K562 (cell line): ENCODE data around the gene ABLIM2. TPM values are rescaled to one million over a fixed set of nuclear protein-coding genes. Genes with fewer than 3 reads are reported as not detected.

Experiments
- ATAC-seq: fragments of 200-7000 bp; cut with Tn5 transposase; 3 replicates; pipeline ENCODE4 v1.9.1; 2020; ENCODE audit warnings: moderate library complexity
- BruUV-seq: library from RNA; stranded (reverse); fragments of 400-500 nt; replicated peaks from 2 replicates; lab custom pipeline; 2021; lab: Mats Ljungman, UMichigan
- CTCF ChIA-PET: fragments of 300-600 bp; formaldehyde crosslinking; extraction: SDS; loops from one replicate; lab custom pipeline; 2021; ENCODE audit warnings: low intra/inter-chr PET ratio; lab: Yijun Ruan, JAX
- POLR2A ChIA-PET: fragments of 300-600, 350-650 bp; sonication (Branson Sonifier 250); formaldehyde crosslinking; extraction: SDS; loops from one replicate; lab custom pipeline; 2021; ENCODE audit warnings: antibody characterized with exemption, inconsistent platforms; lab: Yijun Ruan, JAX
- DNase-seq, 4 experiments: peaks; one replicate each; pipeline versions ENCODE4 v3.0.0 to v3.0.0-alpha.2; 2011 to 2018; ENCODE audit warnings: low spot score in 3 of 4, mixed read lengths in 3 of 4; ENCODE audit errors: extremely low read depth in 1 of 4
- FAIRE-seq: peaks from 2 replicates; lab custom pipeline; 2011; peaks lifted over from hg19 to GRCh38; lab: Jason Lieb, UNC
- H2AFZ ChIP-seq: 2 replicates; pipeline ENCODE4 v1.6.0; 2011; ENCODE audit warnings: low read depth, low read length, control low read depth, inconsistent platforms
- H3K27ac ChIP-seq: fragments of 200-600 bp; 3 replicates; pipeline ENCODE4 v1.8.0; 2011; ENCODE audit warnings: low read depth, mild to moderate bottlenecking, control low read depth, inconsistent platforms, low read length, moderate library complexity, mixed read lengths; ENCODE audit errors: extremely low read depth
- H3K27me3 ChIP-seq, 2 experiments: fragments of 300-600 bp in 1 of 2; 2 replicates in 1 of 2; 3 replicates in 1 of 2; pipeline versions ENCODE4 v1.6.0 to v1.8.0; 2011; ENCODE audit warnings: inconsistent platforms in 2 of 2, low read length in 2 of 2, mild to moderate bottlenecking in 1 of 2, mixed read lengths in 1 of 2, moderate library complexity in 1 of 2; ENCODE audit not compliant: control insufficient read depth in 2 of 2, insufficient read depth in 2 of 2
- H3K36me3 ChIP-seq: fragments of 300-600 bp; 3 replicates; pipeline ENCODE4 v1.8.0; 2011; ENCODE audit warnings: mild to moderate bottlenecking, low read length, inconsistent platforms; ENCODE audit not compliant: control insufficient read depth, insufficient read depth
- H3K4me1 ChIP-seq, 2 experiments: fragments of 200-600 bp in 1 of 2; replicated peaks in 1 of 2; 2 replicates in 1 of 2; 3 replicates in 1 of 2; pipeline versions ENCODE4 v1.5.1 to v1.8.0; 2011; ENCODE audit warnings: inconsistent platforms in 2 of 2, low read length in 2 of 2, mild to moderate bottlenecking in 1 of 2, mixed read lengths in 1 of 2, moderate library complexity in 1 of 2; ENCODE audit not compliant: control insufficient read depth in 2 of 2, insufficient read depth in 2 of 2
- H3K4me2 ChIP-seq: 2 replicates; pipeline ENCODE4 v1.6.1; 2011; ENCODE audit warnings: low read length, control low read depth, inconsistent platforms, mixed read lengths; ENCODE audit not compliant: insufficient read depth
- H3K4me3 ChIP-seq: fragments of 200-600 bp; sonication (generic), shearing (Covaris generic); 2 replicates; pipeline ENCODE4 v1.5.1; 2016; ENCODE audit warnings: control low read depth, inconsistent platforms
- H3K79me2 ChIP-seq: fragments of 200-600 bp; 3 replicates; pipeline ENCODE4 v1.8.0; 2011; ENCODE audit warnings: low read length, inconsistent platforms; ENCODE audit not compliant: control insufficient read depth, insufficient read depth
- H3K9ac ChIP-seq, 2 experiments: 2 replicates each; pipeline versions ENCODE4 v1.6.0 to v1.6.1; 2011; ENCODE audit warnings: low read depth in 2 of 2, low read length in 2 of 2, control low read depth in 1 of 2, inconsistent platforms in 1 of 2, mild to moderate bottlenecking in 1 of 2, mixed read lengths in 1 of 2; ENCODE audit not compliant: insufficient read depth in 1 of 2
- H3K9me1 ChIP-seq: one replicate; pipeline ENCODE4 v1.6.0; 2011; ENCODE audit warnings: inconsistent platforms, mild to moderate bottlenecking, low read length, moderate library complexity; ENCODE audit not compliant: control insufficient read depth, insufficient read depth
- H3K9me3 ChIP-seq: replicated peaks from 2 replicates; pipeline ENCODE4 v1.5.1; 2011; ENCODE audit warnings: low read depth, low read length, inconsistent platforms; ENCODE audit not compliant: control insufficient read depth, insufficient read depth
- H4K20me1 ChIP-seq: replicated peaks from 2 replicates; pipeline ENCODE4 v1.6.1; 2011; ENCODE audit warnings: low read length, inconsistent platforms, mixed read lengths; ENCODE audit not compliant: control insufficient read depth, insufficient read depth
- AFF1 ChIP-seq, 2 experiments: fragments of 450-650 bp; IDR thresholded peaks; 2 replicates each; pipeline ENCODE4 v1.6.1; 2018; ENCODE audit warnings: mild to moderate bottlenecking in 2 of 2, low read depth in 1 of 2; ENCODE audit not compliant: partially characterized antibody in 2 of 2
- ATF6 ChIP-seq: sonication (generic); formaldehyde crosslinking; IDR thresholded peaks from 2 replicates; pipeline ENCODE4 v1.4.0; 2020; ENCODE audit warnings: mild to moderate bottlenecking, missing genetic modification reagents
- CBFA2T3 ChIP-seq: fragments of 450-650 bp; IDR thresholded peaks from 2 replicates; pipeline ENCODE4 v1.6.1; 2017
- CTCF ChIP-seq, 3 experiments: IDR thresholded peaks in 2 of 3; conservative IDR thresholded peaks in 1 of 3; 2 replicates each; pipeline ENCODE4 v1.5.1; 2011 to 2012; ENCODE audit warnings: low read length in 3 of 3, mild to moderate bottlenecking in 3 of 3, control low read depth in 2 of 3, improper control_type of control experiment in 1 of 3, inconsistent platforms in 1 of 3, low read depth in 1 of 3, mixed read lengths in 1 of 3, moderate library complexity in 1 of 3; ENCODE audit not compliant: insufficient read depth in 2 of 3
- FIP1L1 ChIP-seq: fragments of 200-400 bp; formaldehyde crosslinking; IDR thresholded peaks from 2 replicates; pipeline ENCODE4 v1.6.1; 2018; ENCODE audit warnings: mild to moderate bottlenecking, low read depth, low read length; ENCODE audit not compliant: poor library complexity, severe bottlenecking
- HEY1 ChIP-seq: fragments of 250-450 bp; sonication (Bioruptor Pico); IDR thresholded peaks from 2 replicates; pipeline ENCODE4 v1.5.0; 2020; ENCODE audit warnings: mild to moderate bottlenecking, moderate library complexity, borderline replicate concordance
- HLTF ChIP-seq: fragments of 450-650 bp; IDR thresholded peaks from 2 replicates; pipeline ENCODE4 v1.6.1; 2016
- NFE2 ChIP-seq: IDR thresholded peaks from 2 replicates; pipeline ENCODE4 v1.6.1; 2014; ENCODE audit warnings: antibody characterized with exemption, low read depth
- PHF8 ChIP-seq: fragments of 200-600 bp; sonication (generic); IDR thresholded peaks from 2 replicates; pipeline ENCODE4 v1.6.1; 2012; ENCODE audit warnings: mixed run types, mild to moderate bottlenecking, inconsistent platforms, low read length, moderate library complexity, borderline replicate concordance
- TCF3 ChIP-seq: sonication (generic); formaldehyde crosslinking; IDR thresholded peaks from 2 replicates; pipeline ENCODE4 v1.4.0; 2020; ENCODE audit warnings: mild to moderate bottlenecking, missing genetic modification reagents
- XRCC4 ChIP-seq: IDR thresholded peaks from one replicate; pipeline ENCODE4 v1.6.1; 2011; ENCODE audit not compliant: insufficient read depth, insufficient read length; ENCODE audit errors: extremely low read depth
- ZNF589 ChIP-seq: fragments of 200-800 bp; sonication (Bioruptor generic); IDR thresholded peaks from 2 replicates; pipeline ENCODE4 v1.6.1; 2016; ENCODE audit warnings: low read depth, missing genetic modification characterization, missing compliant biosample characterization
- WGBS: fragments of 100-300 bp; shearing (Covaris generic); methylation state at CpG from one replicate; pipeline ENCODE4 v1.1.6; 2016; ENCODE audit warnings: low coverage, mixed read lengths; ENCODE audit not compliant: insufficient coverage; ENCODE audit errors: missing lambda C conversion rate; 5-methylcytosine and 5-hydroxymethylcytosine counted together
- in situ Hi-C: fragments of 300-500 bp; cut with MboI; formaldehyde crosslinking; loops from 4 replicates; pipeline ENCODE4 v1.15.0; 2018; ENCODE audit warnings: inconsistent platforms, mixed read lengths
- intact Hi-C: fragments of 100-400 bp; cut with micrococcal nuclease; formaldehyde crosslinking; loops from 2 replicates; pipeline ENCODE4 v1.14.2; 2022
- polyA plus RNA-seq, 8 experiments: library from polyadenylated mRNA; depleted of rRNA in 4 of 8; stranded (reverse) in 5 of 8; unstranded in 3 of 8; fragments of >200 nt; fragmentation: Nextera tagmentation in 2 of 8; fragmentation: Illumina TruSeq in 1 of 8; extraction: Ambion mirVana in 2 of 8; extraction: Trizol in 1 of 8; gene quantifications; 2 replicates each; pipeline versions ENCODE4 v1.2.1 to v1.2.3, GENCODE V29; 2011 to 2014; ENCODE audit warnings: inconsistent platforms in 1 of 8, missing spikeins in 1 of 8
- total RNA-seq, 7 experiments: library from RNA; depleted of rRNA in 6 of 7; stranded (reverse); fragments of >200 nt in 6 of 7; fragmentation: Illumina TruSeq in 2 of 7; extraction: Trizol in 2 of 7; gene quantifications; 2 replicates each; pipeline versions ENCODE4 v1.2.1 to v1.2.3, GENCODE V29; 2011 to 2021; ENCODE audit warnings: low replicate concordance in 1 of 7

The ABLIM2 gene
- total and polyA plus RNA-seq, 9 of the 15 experiments (the other 6 are each of a cell fraction or from before 2014, with no cell fraction given) = not detected

GRCh38 chr4:8016527-8016926 is 142.1 kb downstream of the ABLIM2 start (continued):
- TF ChIP-seq ATF6 (no peak), TCF3 (CRISPR knock-in tag) (peak; percentile 83), ZNF589 (no peak), FIP1L1 (no peak), CBFA2T3 (peak; percentile 64)

- BruUV-seq = no TSS peak
- ATAC-seq (peak; percentile 63; the same call in 1 of the 3 replicates), FAIRE-seq (peak; percentile 6), DNase-seq (peak; percentile 12 to 34 (median 25))
- peaks cover 3% of the 10 kb centered on the region; the same call in 1 of the 2 replicates for H4K20me1 ChIP-seq
- no peak overlapping the region for H3K4me3 ChIP-seq
- CTCF ChIA-PET = no interaction called here
- H3K79me2 ChIP-seq = no peaks in the 10 kb centered on the region
- WGBS = 3% methylated on average over 4 of the region's 4 CpGs
- H3K9ac ChIP-seq = no peak overlapping the region
- H2AFZ ChIP-seq = no peak overlapping the region
- no peaks in the 10 kb centered on the region for H3K9me1 ChIP-seq
- H3K36me3 ChIP-seq = no peaks in the 10 kb centered on the region
- H3K9me3 ChIP-seq = no peaks in the 10 kb centered on the region
- POLR2A ChIA-PET = interaction anchor here (0.7 kb wide), 1 partner anchor 26 kb away, joined by 3 read pairs; no protein-coding TSS in a partner anchor
- intact Hi-C loops = no loop called here
- no peak overlapping the region for H3K27ac ChIP-seq
- in situ Hi-C loops = no loop called here
- peaks cover 9 to 46% of the 10 kb centered on the region in 2 experiments; a peak in 4 of 5 replicates for H3K27me3 ChIP-seq
- H3K4me1 ChIP-seq = peaks cover 0 to 4% of the 10 kb centered on the region in 2 experiments; a peak in 3 of 5 replicates
- H3K4me2 ChIP-seq = no peak overlapping the region
- TF ChIP-seq XRCC4 = no peak
- no peak for TF ChIP-seq PHF8
- TF ChIP-seq AFF1 (IDR thresholded peaks at IDR 0.05; ENCODE audit: low read depth in 1 of 2, partially characterized antibody in 2 of 2) = no peak
- 0 out of 2 replicates have a peak, but pooled peaks have one; percentile 36 for TF ChIP-seq NFE2
- TF ChIP-seq HEY1 = no peak
- TF ChIP-seq CTCF (IDR thresholded peaks at IDR 0.05 in 2 of 3, conservative IDR thresholded peaks at IDR 0.05 in 1 of 3; ENCODE audit: insufficient read depth in 2 of 3, low read depth in 1 of 3, low read length in 3 of 3) = peak; percentile 32 to 43 (median 33); a peak in 4 of 6 replicates
- TF ChIP-seq HLTF = no peak
Measured at GRCh38 chr4:8015512-8015911, 143.1 kb downstream of the ABLIM2 start.
